GM18511 (cell line): ENCODE measurements around the gene OR4N5.

Experiments used
- ATAC-seq: cut with Tn5 transposase; IDR thresholded peaks from one replicate; pipeline ENCODE4 v1.9.1; 2021; ENCODE audit warnings: mild to moderate bottlenecking, moderate library complexity; ENCODE audit not compliant: unreplicated experiment

The OR4N5 gene

DNA sequence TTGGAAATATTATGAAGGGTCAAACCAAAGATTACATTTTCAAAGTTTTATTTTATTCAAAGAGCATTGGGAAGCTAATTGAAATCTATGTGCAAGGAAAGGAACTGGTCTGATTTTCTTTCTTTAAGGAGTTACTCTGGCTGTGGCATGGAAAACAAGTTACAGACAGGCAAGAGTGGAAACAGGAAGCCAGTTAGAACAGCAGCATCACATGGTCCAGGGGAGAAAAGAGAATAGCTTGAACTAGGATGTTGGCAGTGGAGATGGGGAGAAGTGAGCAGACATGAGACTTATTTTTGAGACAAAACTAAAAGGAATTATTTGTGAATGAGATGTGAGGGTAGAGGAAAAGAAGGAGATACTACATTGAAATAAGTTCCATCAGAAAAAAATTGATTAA is 55.5 kb downstream of the OR4N5 start:
- ATAC-seq: no peak
